GM18507 (cell line): ENCODE results near the gene STXBP5.

ENCODE experiments used
- DNase-seq: peaks from one replicate; pipeline ENCODE4 v3.0.0; 2011; ENCODE audit warnings: low read depth; ENCODE audit not compliant: insufficient read length; ENCODE audit errors: extremely low spot score
- FAIRE-seq: peaks from 2 replicates; lab custom pipeline; 2011; peaks lifted over from hg19 to GRCh38; lab: Jason Lieb, UNC

Gene STXBP5

GRCh38 chr6:147176795-147177194 lies 27.4 kb upstream of the STXBP5 start:
- no peak for FAIRE-seq

GRCh38 chr6:147177286-147177685 lies 26.9 kb upstream of the STXBP5 start:
- no peak for DNase-seq
- no peak for FAIRE-seq

More at GRCh38 chr6:147176795-147177194, 27.4 kb upstream of the STXBP5 start:
- DNase-seq = no peak

GRCh38 chr6:147178355-147178754 lies 25.9 kb upstream of the STXBP5 start:
- DNase-seq (no peak), FAIRE-seq (no peak)

GRCh38 chr6:147179809-147180208 lies 24.4 kb upstream of the STXBP5 start:
- DNase-seq (no peak), FAIRE-seq (no peak)

- FAIRE-seq (no peak), DNase-seq (no peak)
These were observed 23.3 kb upstream of the STXBP5 start for GRCh38 chr6:147180926-147181325.

GRCh38 chr6:147184379-147184778 lies 19.8 kb upstream of the STXBP5 start:
- FAIRE-seq (no peak), DNase-seq (no peak)

GRCh38 chr6:147185216-147185615 lies 19.0 kb upstream of the STXBP5 start:
- DNase-seq (no peak), FAIRE-seq (no peak)

GRCh38 chr6:147190556-147190955 lies 13.7 kb upstream of the STXBP5 start:
- DNase-seq (no peak), FAIRE-seq (no peak)

- DNase-seq = no peak
- no peak for FAIRE-seq
These were observed 11.8 kb upstream of the STXBP5 start for GRCh38 chr6:147192278-147192911.

GRCh38 chr6:147194652-147195411 lies 9.4 kb upstream of the STXBP5 start:
- DNase-seq (no peak), FAIRE-seq (no peak)

GRCh38 chr6:147195510-147195909 lies 8.7 kb upstream of the STXBP5 start:
- DNase-seq (no peak), FAIRE-seq (no peak)

GRCh38 chr6:147195987-147196386 lies 8.2 kb upstream of the STXBP5 start:
- no peak for FAIRE-seq
- no peak for DNase-seq

GRCh38 chr6:147200711-147201110 lies 3.5 kb upstream of the STXBP5 start:
- no peak for DNase-seq

GRCh38 chr6:147201885-147202515 lies 2.2 kb upstream of the STXBP5 start:
- no peak for FAIRE-seq
- no peak for DNase-seq

More at GRCh38 chr6:147200711-147201110, 3.5 kb upstream of the STXBP5 start:
- no peak for FAIRE-seq

GRCh38 chr6:147202516-147203310 lies 1.5 kb upstream of the STXBP5 start:
- peak; percentile 75 for DNase-seq

GRCh38 chr6:147203311-147204059 lies 732 bp upstream of the STXBP5 start:
- peak; percentile 18 for FAIRE-seq

More at GRCh38 chr6:147202516-147203310, 1.5 kb upstream of the STXBP5 start:
- peak; percentile 99 for FAIRE-seq

GRCh38 chr6:147204843-147205311 lies 660 bp downstream of the STXBP5 start:
- FAIRE-seq (no peak), DNase-seq (no peak)

More at GRCh38 chr6:147203311-147204059, 732 bp upstream of the STXBP5 start:
- DNase-seq = peak; percentile 75

GRCh38 chr6:147205690-147206600 lies 1.7 kb downstream of the STXBP5 start:
- FAIRE-seq (peak; percentile 18), DNase-seq (no peak)
